Measurements from ENCODE around the gene IGSF22. TPM values are rescaled to one million over a fixed set of nuclear protein-coding genes. Genes with fewer than 3 reads are reported as not detected.

IGSF22 gene
- total RNA-seq, 1 experiment from 2014 or later: not detected

GRCh38 chr11:18704045-18704645 is 21.8 kb downstream of the IGSF22 start:
- no peak overlapping the region for H3K4me2 ChIP-seq (ENCODE audit: low read length)
- no peak for ATAC-seq
- no peaks in the 10 kb centered on the region for H3K9me3 ChIP-seq (ENCODE audit: control insufficient read depth in 1 of 2, insufficient read depth in 1 of 2, low read depth in 1 of 2, low read length in 2 of 2)
- no peaks in the 10 kb centered on the region for H4K20me1 ChIP-seq (ENCODE audit: insufficient read depth)
- H3K9ac ChIP-seq (ENCODE audit: low read length): no peak overlapping the region
- intact Hi-C loops (cut with micrococcal nuclease): no loop called here
- no peaks in the 10 kb centered on the region for H3K9me2 ChIP-seq (ENCODE audit: insufficient read depth)
- no peak overlapping the region for H3K27ac ChIP-seq (ENCODE audit: low read depth, low read length)
- H3K4me1 ChIP-seq (ENCODE audit: control insufficient read depth in 1 of 2, insufficient read depth in 2 of 2, low read length in 2 of 2): peaks cover 17 to 19% of the 10 kb centered on the region in 2 experiments
- no peak overlapping the region for H2AFZ ChIP-seq (ENCODE audit: low read depth, low read length, poor library complexity, severe bottlenecking)
- no peak overlapping the region for H3K4me3 ChIP-seq (replicated peaks in 1 of 2; ENCODE audit: low read depth in 1 of 2, low read length in 2 of 2)
- TF ChIP-seq, protein P1, sequence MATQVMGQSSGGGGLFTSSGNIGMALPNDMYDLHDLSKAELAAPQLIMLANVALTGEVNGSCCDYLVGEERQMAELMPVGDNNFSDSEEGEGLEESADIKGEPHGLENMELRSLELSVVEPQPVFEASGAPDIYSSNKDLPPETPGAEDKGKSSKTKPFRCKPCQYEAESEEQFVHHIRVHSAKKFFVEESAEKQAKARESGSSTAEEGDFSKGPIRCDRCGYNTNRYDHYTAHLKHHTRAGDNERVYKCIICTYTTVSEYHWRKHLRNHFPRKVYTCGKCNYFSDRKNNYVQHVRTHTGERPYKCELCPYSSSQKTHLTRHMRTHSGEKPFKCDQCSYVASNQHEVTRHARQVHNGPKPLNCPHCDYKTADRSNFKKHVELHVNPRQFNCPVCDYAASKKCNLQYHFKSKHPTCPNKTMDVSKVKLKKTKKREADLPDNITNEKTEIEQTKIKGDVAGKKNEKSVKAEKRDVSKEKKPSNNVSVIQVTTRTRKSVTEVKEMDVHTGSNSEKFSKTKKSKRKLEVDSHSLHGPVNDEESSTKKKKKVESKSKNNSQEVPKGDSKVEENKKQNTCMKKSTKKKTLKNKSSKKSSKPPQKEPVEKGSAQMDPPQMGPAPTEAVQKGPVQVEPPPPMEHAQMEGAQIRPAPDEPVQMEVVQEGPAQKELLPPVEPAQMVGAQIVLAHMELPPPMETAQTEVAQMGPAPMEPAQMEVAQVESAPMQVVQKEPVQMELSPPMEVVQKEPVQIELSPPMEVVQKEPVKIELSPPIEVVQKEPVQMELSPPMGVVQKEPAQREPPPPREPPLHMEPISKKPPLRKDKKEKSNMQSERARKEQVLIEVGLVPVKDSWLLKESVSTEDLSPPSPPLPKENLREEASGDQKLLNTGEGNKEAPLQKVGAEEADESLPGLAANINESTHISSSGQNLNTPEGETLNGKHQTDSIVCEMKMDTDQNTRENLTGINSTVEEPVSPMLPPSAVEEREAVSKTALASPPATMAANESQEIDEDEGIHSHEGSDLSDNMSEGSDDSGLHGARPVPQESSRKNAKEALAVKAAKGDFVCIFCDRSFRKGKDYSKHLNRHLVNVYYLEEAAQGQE (IDR thresholded peaks at IDR 0.05; ENCODE audit: low read depth): no peak
- TF ChIP-seq SRF (IDR thresholded peaks at IDR 0.05; ENCODE audit: low read depth) (no peak), POLR2A (IDR thresholded peaks at IDR 0.05; ENCODE audit: borderline replicate concordance, extremely low read depth, insufficient read depth, insufficient read length) (no peak), EZH2 (IDR thresholded peaks at IDR 0.05) (no peak), RAD21 (IDR thresholded peaks at IDR 0.05; ENCODE audit: low read depth) (no peak), TCF7L2 (IDR thresholded peaks at IDR 0.05; ENCODE audit: borderline replicate concordance, extremely low read depth, insufficient read depth, insufficient read length) (no peak), EZH2phosphoT487 (IDR thresholded peaks at IDR 0.05; ENCODE audit: borderline replicate concordance) (no peak), SIN3A (IDR thresholded peaks at IDR 0.05; ENCODE audit: low read depth) (no peak), EGR1 (IDR thresholded peaks at IDR 0.05; ENCODE audit: low read depth) (no peak), ZBTB33 (IDR thresholded peaks at IDR 0.05; ENCODE audit: extremely low read depth, insufficient replicate concordance, low read length) (no peak), CEBPB (IDR thresholded peaks at IDR 0.05; ENCODE audit: low read depth) (no peak), YY1 (IDR thresholded peaks at IDR 0.05; ENCODE audit: extremely low read depth, insufficient replicate concordance, low read depth, low read length) (no peak), ELF1 (IDR thresholded peaks at IDR 0.05; ENCODE audit: borderline replicate concordance, low read depth) (no peak), ZNF274 (IDR thresholded peaks at IDR 0.05; ENCODE audit: low read depth, low read length) (no peak)
- TF ChIP-seq, protein P2, sequence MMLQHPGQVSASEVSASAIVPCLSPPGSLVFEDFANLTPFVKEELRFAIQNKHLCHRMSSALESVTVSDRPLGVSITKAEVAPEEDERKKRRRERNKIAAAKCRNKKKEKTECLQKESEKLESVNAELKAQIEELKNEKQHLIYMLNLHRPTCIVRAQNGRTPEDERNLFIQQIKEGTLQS (IDR thresholded peaks at IDR 0.05): no peak
- TF ChIP-seq, protein P3, sequence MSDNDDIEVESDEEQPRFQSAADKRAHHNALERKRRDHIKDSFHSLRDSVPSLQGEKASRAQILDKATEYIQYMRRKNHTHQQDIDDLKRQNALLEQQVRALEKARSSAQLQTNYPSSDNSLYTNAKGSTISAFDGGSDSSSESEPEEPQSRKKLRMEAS (IDR thresholded peaks at IDR 0.05): no peak
- H3K36me3 ChIP-seq (ENCODE audit: control insufficient read depth in 1 of 2, insufficient read depth in 2 of 2, low read length in 2 of 2): no peaks in the 10 kb centered on the region
- H3K79me2 ChIP-seq (ENCODE audit: insufficient read depth, low read length): no peaks in the 10 kb centered on the region
- H3K27me3 ChIP-seq (ENCODE audit: insufficient read depth, low read length): peaks cover under 1% of the 10 kb centered on the region; the same call in 1 of the 2 replicates
- POLR2A ChIA-PET: no interaction called here
- RAD21 ChIA-PET (ENCODE audit: low non-redundant PET in 1 of 2, low total read pairs in 2 of 2, uncharacterized antibody in 2 of 2, unreplicated experiment in 2 of 2): no interaction called here
- no TSS peak for BruUV-seq (replicated peaks)
- no peak for DNase-seq (ENCODE audit: low read depth, low spot score)
- CTCF ChIA-PET: interaction anchor here (1.2 kb wide), 2 partner anchors 20 to 24 kb away, joined by 3 read pairs; no protein-coding TSS in a partner anchor

Measured in HCT116 (cell line).